ENCODE results near the gene RIPK4.

DNA sequence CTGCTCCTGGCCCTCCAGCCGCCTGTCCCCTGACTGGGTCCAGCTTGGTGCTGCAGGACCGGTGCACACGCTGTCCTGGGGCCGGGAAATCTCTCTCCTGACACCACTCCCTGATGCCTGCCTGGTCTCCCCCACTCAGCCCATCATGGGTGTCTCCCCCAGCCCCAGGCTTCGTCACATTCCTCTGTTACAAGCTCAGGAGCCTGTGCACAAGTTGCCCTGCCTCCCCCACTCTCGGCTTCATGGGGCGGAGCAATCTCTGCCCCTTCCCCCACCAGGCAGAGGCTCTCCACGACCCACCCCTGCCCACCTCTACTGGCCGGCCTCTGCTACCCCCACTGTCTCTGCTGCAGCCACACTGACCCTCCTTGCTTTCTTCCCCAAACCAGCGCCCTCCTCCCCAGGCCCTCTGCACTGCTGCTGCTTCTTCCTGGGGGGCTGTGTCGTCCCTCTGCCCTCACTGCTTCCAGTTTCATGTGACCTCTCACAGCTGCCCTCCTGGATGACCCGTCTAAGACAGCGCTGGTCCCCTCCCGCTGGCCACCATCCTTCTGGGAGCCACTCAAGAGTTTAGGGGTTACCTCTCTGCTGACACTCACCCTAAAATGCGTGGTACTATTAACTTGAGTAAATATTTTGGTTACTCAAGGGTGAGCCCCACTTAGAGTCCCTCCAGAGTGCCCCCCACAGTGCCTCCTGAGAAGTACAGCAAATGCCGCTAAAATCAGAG is 5.7 kb upstream of the RIPK4 start:
- TF ChIP-seq FOXM1 (IDR thresholded peaks at IDR 0.05; ENCODE audit: borderline replicate concordance) (no peak), ELF4 (IDR thresholded peaks at IDR 0.05) (no peak), SP1 (IDR thresholded peaks at IDR 0.05) (no peak), SUZ12 (IDR thresholded peaks at IDR 0.05) (no peak), L3MBTL2 (conservative IDR thresholded peaks at IDR 0.05) (no peak), ARNT (IDR thresholded peaks at IDR 0.05) (no peak), BHLHE40 (IDR thresholded peaks at IDR 0.05; ENCODE audit: borderline replicate concordance) (no peak), LEF1 (IDR thresholded peaks at IDR 0.05; ENCODE audit: borderline replicate concordance) (no peak), FOXK2 (IDR thresholded peaks at IDR 0.05) (no peak), NFRKB (IDR thresholded peaks at IDR 0.05) (no peak)

Measured in HEK293T (cell line).